Measurements from ENCODE around the gene NFKBIB.
"Not testable (repeated sequence)": the region's sequence is repeated elsewhere in the genome, so short reads cannot be mapped to it uniquely, and the experiment has no call there.

Gene NFKBIB, protein sequence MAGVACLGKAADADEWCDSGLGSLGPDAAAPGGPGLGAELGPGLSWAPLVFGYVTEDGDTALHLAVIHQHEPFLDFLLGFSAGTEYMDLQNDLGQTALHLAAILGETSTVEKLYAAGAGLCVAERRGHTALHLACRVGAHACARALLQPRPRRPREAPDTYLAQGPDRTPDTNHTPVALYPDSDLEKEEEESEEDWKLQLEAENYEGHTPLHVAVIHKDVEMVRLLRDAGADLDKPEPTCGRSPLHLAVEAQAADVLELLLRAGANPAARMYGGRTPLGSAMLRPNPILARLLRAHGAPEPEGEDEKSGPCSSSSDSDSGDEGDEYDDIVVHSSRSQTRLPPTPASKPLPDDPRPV
- total RNA-seq, result 46.5 to 61.5 (median 47.7) reads per million in 3 donors

DNA sequence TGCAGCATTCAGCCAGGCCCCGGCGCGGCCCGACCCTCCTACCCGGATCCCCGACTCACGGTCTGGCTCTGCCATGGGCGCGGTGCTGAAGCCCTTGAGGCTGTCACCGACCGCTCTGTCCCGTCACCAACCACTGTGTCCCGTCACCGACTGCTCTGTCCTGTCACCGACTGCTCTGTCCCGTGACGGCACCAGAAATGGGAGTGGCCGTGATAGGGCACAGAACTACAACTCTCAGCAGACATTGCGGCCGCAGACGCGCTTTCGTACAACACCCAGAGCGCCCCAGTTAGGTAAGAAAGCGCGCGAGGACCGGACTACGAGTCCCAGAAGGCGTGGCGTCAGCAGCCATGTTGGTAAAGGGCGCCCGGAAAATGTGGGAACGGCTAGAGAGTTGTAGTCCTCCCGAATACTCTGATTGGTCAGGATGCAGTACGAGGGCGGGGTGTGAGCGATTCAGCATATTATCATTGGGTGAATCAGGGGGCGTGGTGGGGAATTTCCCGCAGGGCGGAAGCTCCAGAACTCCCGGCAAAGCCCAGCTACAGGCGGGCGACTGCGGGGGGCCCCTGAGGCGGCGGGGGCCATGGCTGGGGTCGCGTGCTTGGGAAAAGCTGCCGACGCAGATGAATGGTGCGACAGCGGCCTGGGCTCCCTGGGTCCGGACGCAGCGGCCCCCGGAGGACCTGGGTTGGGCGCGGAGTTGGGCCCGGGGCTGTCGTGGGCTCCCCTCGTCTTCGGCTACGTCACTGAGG lies at the start of gene NFKBIB, which contains the start of gene SIRT2:
Gene NFKBIB, plus strand, starts transcription at position 523 of the 755 bp plus-strand sequence. Its CDS starts 64 bp downstream, at position 587.
Gene SIRT2, minus strand, starts transcription at position 172 of the 755 bp plus-strand sequence. Its CDS starts 97 bp downstream, at position 75.
- Histone ChIP-seq H3K4me1 (ENCODE audit: control insufficient read depth, insufficient read depth, low read length, poor library complexity, severe bottlenecking) (peaks cover 18% of the 10 kb centered on the region), H3K27me3 (replicated peaks; ENCODE audit: control insufficient read depth, insufficient read depth, low read length, poor library complexity, severe bottlenecking) (no peaks in the 10 kb centered on the region), H3K9me3 (ENCODE audit: control insufficient read depth, low read length) (no peaks in the 10 kb centered on the region), H3K36me3 (ENCODE audit: control insufficient read depth, insufficient read depth, low read length) (peaks cover 4% of the 10 kb centered on the region), H3K4me3 (ENCODE audit: insufficient read depth, low read depth, low read length, poor library complexity, severe bottlenecking) (peak within 1 kb of the TSS; percentile 79), H3K27ac (ENCODE audit: insufficient read depth, low read length, poor library complexity, severe bottlenecking) (peak within 1 kb of the TSS; percentile 98)
- DNase-seq, result peak; percentile 99 to 100 (median 100)

DNA sequence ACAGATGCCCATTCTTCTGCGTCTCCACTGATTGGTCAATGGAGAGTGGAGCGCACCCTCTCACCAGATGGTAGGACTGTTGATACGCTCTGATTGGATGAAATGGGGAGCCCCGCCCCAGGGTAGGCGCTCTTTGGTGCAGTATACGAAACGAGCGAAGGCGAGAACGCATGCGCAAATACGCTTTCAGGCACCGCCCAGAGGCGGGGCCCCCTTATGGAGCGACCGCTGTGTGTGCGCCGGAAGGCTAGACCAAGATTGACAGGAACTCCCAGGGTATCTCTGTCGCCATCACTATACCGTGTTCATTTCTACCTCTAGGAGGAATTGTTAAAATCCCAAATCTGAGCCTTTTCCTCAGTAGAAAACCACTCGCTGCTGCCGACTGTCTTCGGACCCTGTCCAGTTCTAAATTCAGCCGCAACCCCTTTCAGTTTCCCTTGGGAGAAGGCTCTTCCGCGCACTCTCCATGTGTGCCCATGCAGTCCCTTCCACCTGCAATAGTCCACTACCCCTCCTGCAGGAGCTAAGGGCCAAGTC lies 49.3 kb upstream of the NFKBIB start:
- H3K27me3 ChIP-seq (replicated peaks; ENCODE audit: control insufficient read depth, insufficient read depth, low read length, poor library complexity, severe bottlenecking), result no peaks in the 10 kb centered on the region
- H3K9me3 ChIP-seq (ENCODE audit: control insufficient read depth, low read length), result no peaks in the 10 kb centered on the region
- peak overlapping the region; percentile 96 for H3K27ac ChIP-seq (ENCODE audit: insufficient read depth, low read length, poor library complexity, severe bottlenecking)
- H3K4me3 ChIP-seq (ENCODE audit: insufficient read depth, low read depth, low read length, poor library complexity, severe bottlenecking), result peak overlapping the region; percentile 65
- peaks cover 28% of the 10 kb centered on the region for H3K36me3 ChIP-seq (ENCODE audit: control insufficient read depth, insufficient read depth, low read length)
- peaks cover 39% of the 10 kb centered on the region for H3K4me1 ChIP-seq (ENCODE audit: control insufficient read depth, insufficient read depth, low read length, poor library complexity, severe bottlenecking)
- peak; percentile 24 to 99 (median 99) for DNase-seq

DNA sequence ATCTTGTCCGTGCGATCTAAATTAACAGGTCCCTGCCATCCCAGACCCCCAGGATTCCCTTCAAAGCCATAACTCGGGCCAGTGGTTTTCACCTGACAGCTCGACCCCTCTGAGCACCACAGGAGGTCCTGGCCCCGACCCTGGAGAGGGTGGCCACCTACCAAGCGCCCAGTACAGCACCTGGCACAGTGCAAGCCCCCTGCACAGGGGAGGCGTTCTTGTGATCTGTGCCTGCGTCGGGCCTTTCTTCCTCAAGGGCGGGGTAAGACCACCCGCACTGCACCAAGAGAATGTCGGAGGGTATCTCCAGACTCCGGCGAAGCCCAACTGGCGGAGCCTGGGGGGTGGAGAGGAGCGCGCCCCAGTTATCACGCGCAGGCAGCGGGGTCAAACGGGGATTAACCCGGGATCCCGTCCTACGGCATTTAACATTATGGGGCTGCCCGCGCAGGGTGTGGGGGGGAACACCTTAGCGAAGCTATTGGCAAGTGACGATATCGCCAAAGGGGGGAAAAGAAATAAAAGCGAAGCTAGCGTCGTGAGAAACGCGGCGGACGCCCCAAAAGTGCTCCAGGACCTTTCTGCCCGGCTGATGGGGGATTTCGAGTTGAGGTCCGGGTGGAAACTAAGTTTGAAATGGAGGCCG lies 48.7 kb upstream of the NFKBIB start:
- peak; percentile 26 to 28 (median 26) for DNase-seq
- H3K4me3 ChIP-seq (ENCODE audit: insufficient read depth, low read depth, low read length, poor library complexity, severe bottlenecking), result peak overlapping the region; percentile 65
- H3K4me1 ChIP-seq (ENCODE audit: control insufficient read depth, insufficient read depth, low read length, poor library complexity, severe bottlenecking), result peaks cover 39% of the 10 kb centered on the region

DNA sequence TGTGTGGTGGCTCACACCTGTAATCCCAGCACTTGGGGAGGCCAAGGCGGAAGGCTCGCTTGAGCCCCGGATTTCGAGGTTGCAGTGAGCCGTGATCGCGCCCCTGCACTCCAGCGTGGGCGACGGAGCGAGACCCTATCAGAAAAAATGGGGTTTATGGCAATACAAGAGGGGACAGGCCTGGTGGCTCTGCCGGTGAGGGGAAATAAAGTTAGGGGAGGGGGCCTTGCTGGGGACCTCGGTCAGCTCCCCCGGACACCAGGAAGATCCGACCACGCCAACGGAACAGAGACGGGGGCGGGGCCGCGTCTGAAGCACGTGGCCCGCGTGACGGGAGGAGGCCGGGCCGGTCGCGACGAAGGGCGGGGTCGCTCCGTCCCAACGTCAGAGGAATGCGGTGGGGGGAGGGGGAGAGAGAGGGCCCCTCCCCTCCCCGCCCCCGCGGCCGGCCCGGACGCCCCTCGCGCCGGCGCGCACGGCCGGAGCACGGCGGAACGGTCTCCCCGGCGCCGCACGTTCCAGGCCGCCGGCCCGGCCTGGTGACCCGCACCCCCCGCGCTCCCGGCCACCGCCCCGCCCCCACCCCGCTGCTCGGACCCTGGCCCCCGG lies 48.0 kb upstream of the NFKBIB start:
- H3K4me1 ChIP-seq (ENCODE audit: control insufficient read depth, insufficient read depth, low read length, poor library complexity, severe bottlenecking), result peaks cover 35% of the 10 kb centered on the region
- H3K27me3 ChIP-seq (replicated peaks; ENCODE audit: control insufficient read depth, insufficient read depth, low read length, poor library complexity, severe bottlenecking), result no peaks in the 10 kb centered on the region
- peak overlapping the region; percentile 85 for H3K4me3 ChIP-seq (ENCODE audit: insufficient read depth, low read depth, low read length, poor library complexity, severe bottlenecking)
- H3K27ac ChIP-seq (ENCODE audit: insufficient read depth, low read length, poor library complexity, severe bottlenecking), result peak overlapping the region; percentile 96
- DNase-seq, result peak; percentile 73 to 85 (median 77)
- no peaks in the 10 kb centered on the region for H3K9me3 ChIP-seq (ENCODE audit: control insufficient read depth, low read length)
- H3K36me3 ChIP-seq (ENCODE audit: control insufficient read depth, insufficient read depth, low read length), result peaks cover 16% of the 10 kb centered on the region

More for the DNA sequence above, 48.7 kb upstream of the NFKBIB start:
- H3K9me3 ChIP-seq (ENCODE audit: control insufficient read depth, low read length), result no peaks in the 10 kb centered on the region
- H3K27ac ChIP-seq (ENCODE audit: insufficient read depth, low read length, poor library complexity, severe bottlenecking), result peak overlapping the region; percentile 96
- no peaks in the 10 kb centered on the region for H3K27me3 ChIP-seq (replicated peaks; ENCODE audit: control insufficient read depth, insufficient read depth, low read length, poor library complexity, severe bottlenecking)
- peaks cover 23% of the 10 kb centered on the region for H3K36me3 ChIP-seq (ENCODE audit: control insufficient read depth, insufficient read depth, low read length)

DNA sequence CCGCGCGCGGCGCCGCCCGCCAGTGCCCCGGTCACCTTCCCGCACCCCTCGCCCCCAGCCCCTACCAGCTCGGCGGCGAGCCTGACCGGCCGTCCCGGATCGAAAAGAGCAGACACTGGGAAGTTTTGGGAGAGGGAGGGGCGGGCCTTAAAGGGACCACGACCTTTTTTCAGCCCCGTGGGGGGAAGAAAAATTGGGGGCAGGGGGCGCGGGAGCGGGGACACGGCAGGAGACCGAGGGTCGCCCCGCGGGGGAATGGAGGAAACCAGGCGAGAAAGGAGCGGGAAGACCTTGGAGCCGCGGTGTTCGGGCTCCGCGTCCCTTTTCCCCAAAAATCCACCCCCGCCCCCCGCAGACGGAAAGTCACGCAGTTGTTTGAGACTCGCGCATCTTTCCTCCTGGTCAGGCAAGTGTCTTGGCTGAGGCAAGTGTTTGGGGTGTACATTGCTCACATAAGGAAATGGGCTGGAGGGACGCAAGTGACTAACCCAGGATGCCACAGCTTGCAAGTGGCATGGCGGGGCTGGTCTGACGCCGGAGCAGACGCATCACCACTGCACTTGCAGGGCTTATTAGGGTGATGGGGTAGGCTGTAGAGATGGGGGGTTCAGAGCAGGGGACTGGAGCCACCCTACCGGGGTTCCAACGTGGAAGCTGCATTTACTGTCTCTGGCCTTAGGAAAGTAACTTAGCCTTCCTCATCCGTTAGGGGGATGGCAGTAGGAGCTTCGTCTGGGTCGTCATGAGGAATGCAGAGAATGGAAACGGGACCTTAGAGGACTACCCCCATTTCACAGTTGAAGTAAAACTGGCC lies 47.3 kb upstream of the NFKBIB start:
- Histone ChIP-seq H3K4me1 (ENCODE audit: control insufficient read depth, insufficient read depth, low read length, poor library complexity, severe bottlenecking) (peaks cover 32% of the 10 kb centered on the region), H3K27me3 (replicated peaks; ENCODE audit: control insufficient read depth, insufficient read depth, low read length, poor library complexity, severe bottlenecking) (no peaks in the 10 kb centered on the region), H3K27ac (ENCODE audit: insufficient read depth, low read length, poor library complexity, severe bottlenecking) (peak overlapping the region; percentile 96), H3K4me3 (ENCODE audit: insufficient read depth, low read depth, low read length, poor library complexity, severe bottlenecking) (peak overlapping the region; percentile 85), H3K9me3 (ENCODE audit: control insufficient read depth, low read length) (no peaks in the 10 kb centered on the region), H3K36me3 (ENCODE audit: control insufficient read depth, insufficient read depth, low read length) (peaks cover 9% of the 10 kb centered on the region)
- DNase-seq, result peak; percentile 45 to 63 (median 62)

DNA sequence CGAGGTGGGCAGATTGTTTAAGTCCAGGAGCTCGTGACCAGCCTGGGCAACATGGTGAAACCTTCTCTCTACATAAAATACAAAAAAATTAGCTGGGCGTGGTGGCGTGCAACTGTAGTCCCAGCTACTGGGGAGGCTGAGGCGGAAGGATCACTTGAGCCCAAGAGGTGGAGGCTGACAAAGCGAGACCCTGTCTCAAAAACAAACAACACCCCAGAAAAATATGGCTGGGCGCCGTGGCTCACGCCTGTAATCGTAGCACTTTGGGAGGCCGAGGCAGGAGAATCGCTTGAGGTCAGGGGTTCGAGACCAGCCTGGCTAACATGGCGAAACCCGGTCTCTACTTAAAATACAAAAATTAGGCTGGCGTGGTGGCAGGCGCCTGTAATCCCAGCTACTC lies 46.6 kb upstream of the NFKBIB start:
- Histone ChIP-seq H3K4me1 (ENCODE audit: control insufficient read depth, insufficient read depth, low read length, poor library complexity, severe bottlenecking) (peaks cover 26% of the 10 kb centered on the region), H3K27ac (ENCODE audit: insufficient read depth, low read length, poor library complexity, severe bottlenecking) (no peak overlapping the region), H3K36me3 (ENCODE audit: control insufficient read depth, insufficient read depth, low read length) (peaks cover 5% of the 10 kb centered on the region), H3K4me3 (ENCODE audit: insufficient read depth, low read depth, low read length, poor library complexity, severe bottlenecking) (no peak overlapping the region), H3K9me3 (ENCODE audit: control insufficient read depth, low read length) (no peaks in the 10 kb centered on the region), H3K27me3 (replicated peaks; ENCODE audit: control insufficient read depth, insufficient read depth, low read length, poor library complexity, severe bottlenecking) (no peaks in the 10 kb centered on the region)
- no peak for DNase-seq

DNA sequence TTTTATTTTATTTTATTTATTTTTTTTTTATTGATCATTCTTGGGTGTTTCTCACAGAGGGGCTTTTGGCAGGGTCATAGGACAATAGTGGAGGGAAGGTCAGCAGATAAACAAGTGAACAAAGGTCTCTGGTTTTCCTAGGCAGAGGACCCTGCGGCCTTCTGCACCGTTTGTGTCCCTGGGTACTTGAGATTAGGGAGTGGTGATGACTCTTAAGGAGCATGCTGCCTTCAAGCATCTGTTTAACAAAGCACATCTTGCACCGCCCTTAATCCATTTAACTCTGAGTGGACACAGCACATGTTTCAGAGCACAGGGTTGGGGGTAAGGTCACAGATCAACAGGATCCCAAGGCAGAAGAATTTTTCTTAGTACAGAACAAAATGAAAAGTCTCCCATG lies 44.8 kb upstream of the NFKBIB start:
- not testable (repeated sequence) for DNase-seq; H3K36me3 ChIP-seq (ENCODE audit: control insufficient read depth, insufficient read depth, low read length); H3K4me3 ChIP-seq (ENCODE audit: insufficient read depth, low read depth, low read length, poor library complexity, severe bottlenecking); H3K27me3 ChIP-seq (replicated peaks; ENCODE audit: control insufficient read depth, insufficient read depth, low read length, poor library complexity, severe bottlenecking); H3K27ac ChIP-seq (ENCODE audit: insufficient read depth, low read length, poor library complexity, severe bottlenecking); H3K9me3 ChIP-seq (ENCODE audit: control insufficient read depth, low read length)
- H3K4me1 ChIP-seq (ENCODE audit: control insufficient read depth, insufficient read depth, low read length, poor library complexity, severe bottlenecking), result peaks cover 18% of the 10 kb centered on the region

DNA sequence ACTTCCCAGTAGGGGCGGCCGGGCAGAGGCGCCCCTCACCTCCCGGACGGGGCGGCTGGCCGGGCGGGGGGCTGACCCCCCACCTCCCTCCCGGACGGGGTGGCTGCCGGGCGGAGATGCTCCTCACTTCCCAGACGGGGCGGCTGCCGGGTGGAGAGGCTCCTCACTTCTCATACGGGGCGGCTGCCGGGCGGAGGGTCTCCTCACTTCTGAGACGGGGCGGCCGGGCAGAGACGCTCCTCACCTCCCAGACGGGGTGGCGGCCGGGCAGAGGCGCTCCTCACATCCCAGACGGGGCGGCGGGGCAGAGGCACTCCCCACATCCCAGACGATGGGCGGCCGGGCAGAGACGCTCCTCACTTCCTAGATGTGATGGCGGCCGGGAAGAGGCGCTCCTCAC lies 44.0 kb upstream of the NFKBIB start:
- H3K4me3 ChIP-seq (ENCODE audit: insufficient read depth, low read depth, low read length, poor library complexity, severe bottlenecking); H3K27ac ChIP-seq (ENCODE audit: insufficient read depth, low read length, poor library complexity, severe bottlenecking); DNase-seq; H3K27me3 ChIP-seq (replicated peaks; ENCODE audit: control insufficient read depth, insufficient read depth, low read length, poor library complexity, severe bottlenecking); H3K9me3 ChIP-seq (ENCODE audit: control insufficient read depth, low read length); H3K36me3 ChIP-seq (ENCODE audit: control insufficient read depth, insufficient read depth, low read length): not testable (repeated sequence)
- peaks cover 17% of the 10 kb centered on the region for H3K4me1 ChIP-seq (ENCODE audit: control insufficient read depth, insufficient read depth, low read length, poor library complexity, severe bottlenecking)

DNA sequence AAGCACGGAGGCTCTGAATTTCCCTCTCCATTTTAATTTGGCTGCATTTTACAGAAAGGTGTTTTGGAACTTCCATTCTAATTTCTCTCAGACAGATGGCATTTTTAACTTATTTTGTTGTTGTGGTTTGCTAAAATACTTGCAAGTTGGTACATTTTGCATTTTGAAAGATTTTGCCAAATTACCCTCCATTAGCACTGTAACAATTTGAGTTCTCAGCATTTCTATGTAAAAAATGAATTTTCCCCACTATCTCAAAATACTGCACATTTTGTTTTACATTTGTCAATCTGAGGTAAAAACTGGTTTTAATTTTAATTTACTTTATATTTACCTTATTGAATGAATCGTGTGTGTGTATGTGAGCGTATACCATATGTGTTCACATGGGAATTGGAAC lies 43.0 kb upstream of the NFKBIB start:
- no peaks in the 10 kb centered on the region for H3K36me3 ChIP-seq (ENCODE audit: control insufficient read depth, insufficient read depth, low read length)
- H3K9me3 ChIP-seq (ENCODE audit: control insufficient read depth, low read length), result no peaks in the 10 kb centered on the region
- H3K4me1 ChIP-seq (ENCODE audit: control insufficient read depth, insufficient read depth, low read length, poor library complexity, severe bottlenecking), result peaks cover 8% of the 10 kb centered on the region
- no peaks in the 10 kb centered on the region for H3K27me3 ChIP-seq (replicated peaks; ENCODE audit: control insufficient read depth, insufficient read depth, low read length, poor library complexity, severe bottlenecking)
- no peak overlapping the region for H3K4me3 ChIP-seq (ENCODE audit: insufficient read depth, low read depth, low read length, poor library complexity, severe bottlenecking)
- peak overlapping the region; percentile 23 for H3K27ac ChIP-seq (ENCODE audit: insufficient read depth, low read length, poor library complexity, severe bottlenecking)
- no peak for DNase-seq
